ENCODE results near the gene PHF11.

- TF ChIP-seq CTCF (IDR thresholded peaks at IDR 0.05) (no peak), MAX (IDR thresholded peaks at IDR 0.05; ENCODE audit: low read depth) (no peak), FOSL2 (IDR thresholded peaks at IDR 0.05; ENCODE audit: borderline replicate concordance, low read depth) (no peak), USF1 (IDR thresholded peaks at IDR 0.05; ENCODE audit: borderline replicate concordance, low read depth) (no peak), YY1 (IDR thresholded peaks at IDR 0.05; ENCODE audit: low read depth) (no peak), TCF12 (IDR thresholded peaks at IDR 0.05) (no peak), SMC3 (IDR thresholded peaks at IDR 0.05; ENCODE audit: low read depth, low read length) (no peak), RAD21 (IDR thresholded peaks at IDR 0.05; ENCODE audit: low read length) (no peak), POLR2AphosphoS5 (IDR thresholded peaks at IDR 0.05; ENCODE audit: low read depth, low read length) (no peak), ZBTB33 (IDR thresholded peaks at IDR 0.05; ENCODE audit: borderline replicate concordance, low read depth) (no peak), SIN3A (IDR thresholded peaks at IDR 0.05; ENCODE audit: borderline replicate concordance, low read depth, low read length) (no peak)
Measured at GRCh38 chr13:49532593-49532992, 36.8 kb downstream of the PHF11 start.
